ENCODE results near the gene ATP2A3.
A peak's percentile ranks its signal among the peaks of the same experiment; 100 is the strongest.

ATP2A3 gene

GRCh38 chr17:3893003-3893719 lies 71.1 kb downstream of the ATP2A3 start, which contains the start of gene CAMKK1:
Gene CAMKK1 (minus strand): TSS chr17:3893053. CDS start chr17:3885687, 7,366 bp downstream.
- peak; percentile 60 to 77 for DNase-seq (ENCODE audit: low read depth in 2 of 2, low spot score in 1 of 2)

- DNase-seq (ENCODE audit: low read depth in 2 of 2, low spot score in 1 of 2): peak in 1 of 2 donors; percentile 48
These were observed 71.9 kb downstream of the ATP2A3 start for GRCh38 chr17:3892095-3892998.

- no peak for DNase-seq (ENCODE audit: low read depth in 2 of 2, low spot score in 1 of 2)
These were observed 72.6 kb downstream of the ATP2A3 start for GRCh38 chr17:3891626-3892094.

GRCh38 chr17:3890878-3891219 lies 73.4 kb downstream of the ATP2A3 start:
- no peak for DNase-seq (ENCODE audit: low read depth in 2 of 2, low spot score in 1 of 2)

GRCh38 chr17:3890082-3890877 lies 74.0 kb downstream of the ATP2A3 start:
- no peak for DNase-seq (ENCODE audit: low read depth in 2 of 2, low spot score in 1 of 2)

GRCh38 chr17:3889325-3890012 lies 74.8 kb downstream of the ATP2A3 start:
- DNase-seq (ENCODE audit: low read depth in 2 of 2, low spot score in 1 of 2): no peak

- no peak for DNase-seq (ENCODE audit: low read depth in 2 of 2, low spot score in 1 of 2)
These were observed 75.7 kb downstream of the ATP2A3 start for GRCh38 chr17:3888343-3889171.

- DNase-seq (ENCODE audit: low read depth in 2 of 2, low spot score in 1 of 2): no peak
These were observed 76.4 kb downstream of the ATP2A3 start for GRCh38 chr17:3887804-3888203.

GRCh38 chr17:3887394-3887793 lies 76.8 kb downstream of the ATP2A3 start:
- DNase-seq (ENCODE audit: low read depth in 2 of 2, low spot score in 1 of 2): no peak

GRCh38 chr17:3886776-3887175 lies 77.5 kb downstream of the ATP2A3 start:
- no peak for DNase-seq (ENCODE audit: low read depth in 2 of 2, low spot score in 1 of 2)

- no peak for DNase-seq (ENCODE audit: low read depth in 2 of 2, low spot score in 1 of 2)
These were observed 78.3 kb downstream of the ATP2A3 start for GRCh38 chr17:3885970-3886369.

- DNase-seq (ENCODE audit: low read depth in 2 of 2, low spot score in 1 of 2): no peak
These were observed 79.0 kb downstream of the ATP2A3 start for GRCh38 chr17:3885271-3885670.

- no peak for DNase-seq (ENCODE audit: low read depth in 2 of 2, low spot score in 1 of 2)
These were observed 80.0 kb downstream of the ATP2A3 start for GRCh38 chr17:3884188-3884587.

- DNase-seq (ENCODE audit: low read depth in 2 of 2, low spot score in 1 of 2): no peak
These were observed 82.0 kb downstream of the ATP2A3 start for GRCh38 chr17:3882276-3882675.

- no peak for DNase-seq (ENCODE audit: low read depth in 2 of 2, low spot score in 1 of 2)
These were observed 83.3 kb downstream of the ATP2A3 start for GRCh38 chr17:3880983-3881382.

- no peak for DNase-seq (ENCODE audit: low read depth in 2 of 2, low spot score in 1 of 2)
These were observed 84.4 kb downstream of the ATP2A3 start for GRCh38 chr17:3879591-3880417.

GRCh38 chr17:3879186-3879585 lies 85.1 kb downstream of the ATP2A3 start:
- no peak for DNase-seq (ENCODE audit: low read depth in 2 of 2, low spot score in 1 of 2)

- DNase-seq (ENCODE audit: low read depth in 2 of 2, low spot score in 1 of 2): no peak
These were observed 87.0 kb downstream of the ATP2A3 start for GRCh38 chr17:3877220-3877619.

GRCh38 chr17:3875317-3875716 lies 88.9 kb downstream of the ATP2A3 start:
- DNase-seq (ENCODE audit: low read depth in 2 of 2, low spot score in 1 of 2): no peak

Measured in stimulated activated CD8-positive, alpha-beta memory T cell treated with anti-CD3 and anti-CD28 coated beads, Interleukin-4, amount 100 ng/mL, for 1 hour (primary cell).